Caco-2 (cell line): ENCODE measurements around the gene NCLN. TPM values are rescaled to one million over a fixed set of nuclear protein-coding genes. Genes with fewer than 3 reads are reported as not detected.

Experiments
- BruUV-seq: library from RNA; stranded (reverse); fragments of 400-500 nt; replicated peaks from 2 replicates; lab custom pipeline; 2021; lab: Mats Ljungman, UMichigan
- CTCF ChIA-PET: fragments of 300-600 bp; sonication (Branson Sonifier 250); formaldehyde crosslinking; loops from one replicate; lab custom pipeline; 2022; ENCODE audit warnings: antibody characterized with exemption; lab: Charles Lee
- POLR2A ChIA-PET: fragments of 300-600 bp; sonication (Branson Sonifier 250); formaldehyde crosslinking; loops from one replicate; lab custom pipeline; 2022; ENCODE audit warnings: antibody characterized with exemption; lab: Charles Lee
- DNase-seq, 2 experiments: peaks; one replicate each; pipeline versions ENCODE4 v3.0.0 to v3.0.0-alpha.2; 2020 to 2022
- H3K27me3 ChIP-seq: replicated peaks from 2 replicates; pipeline ENCODE4 v1.6.0; 2011; ENCODE audit warnings: low read length; ENCODE audit not compliant: control insufficient read depth, insufficient read depth
- H3K36me3 ChIP-seq: 2 replicates; pipeline ENCODE4 v1.5.1; 2011; ENCODE audit warnings: low read length; ENCODE audit not compliant: control insufficient read depth, insufficient read depth
- H3K4me1 ChIP-seq: fragments of 250-450 bp; sonication (Bioruptor Pico); 2 replicates; pipeline ENCODE4 v1.5.1; 2020; ENCODE audit warnings: mild to moderate bottlenecking
- H3K4me3 ChIP-seq: 2 replicates; pipeline ENCODE4 v1.5.1; 2011; ENCODE audit warnings: low read depth, mild to moderate bottlenecking, control low read depth, low read length
- H3K9me3 ChIP-seq: fragments of 250-450 bp; sonication (Bioruptor Pico); 2 replicates; pipeline ENCODE4 v1.5.1; 2020; ENCODE audit warnings: mild to moderate bottlenecking, moderate library complexity
- H3K27ac Mint-ChIP-seq: one replicate; pipeline ENCODE4 v1.8.0; 2022; ENCODE audit warnings: mixed read lengths; ENCODE audit not compliant: unreplicated experiment
- H3K27me3 Mint-ChIP-seq: one replicate; pipeline ENCODE4 v1.8.0; 2022; ENCODE audit warnings: mixed read lengths; ENCODE audit not compliant: insufficient read depth, unreplicated experiment
- H3K36me3 Mint-ChIP-seq: one replicate; pipeline ENCODE4 v1.8.0; 2022; ENCODE audit warnings: mild to moderate bottlenecking, mixed read lengths; ENCODE audit not compliant: insufficient read depth, unreplicated experiment
- H3K4me1 Mint-ChIP-seq: one replicate; pipeline ENCODE4 v1.8.0; 2022; ENCODE audit warnings: low read depth, mixed read lengths; ENCODE audit not compliant: unreplicated experiment
- H3K4me3 Mint-ChIP-seq: one replicate; pipeline ENCODE4 v1.8.0; 2022; ENCODE audit warnings: mild to moderate bottlenecking, moderate library complexity, mixed read lengths; ENCODE audit not compliant: unreplicated experiment
- H3K9me3 Mint-ChIP-seq: one replicate; pipeline ENCODE4 v1.8.0; 2022; ENCODE audit warnings: mixed read lengths; ENCODE audit not compliant: unreplicated experiment
- intact Hi-C: fragments of 100-400 bp; cut with micrococcal nuclease; formaldehyde crosslinking; loops from one replicate; pipeline ENCODE4 v1.10.0; 2022; ENCODE audit not compliant: unreplicated experiment
- total RNA-seq: library from RNA; stranded (reverse); gene quantifications from 2 replicates; pipeline ENCODE4 v1.2.3, GENCODE V29; 2022
- TF ChIP-seq, protein P1 (sequence below), 2 experiments: fragments of 200-600 bp in 1 of 2; IDR thresholded peaks; 1 replicate in 1 of 2; 2 replicates in 1 of 2; pipeline versions ENCODE4 v1.5.1 to v1.8.0; 2011 to 2022; ENCODE audit warnings: antibody characterized with exemption in 1 of 2, control low read depth in 1 of 2, inconsistent platforms in 1 of 2, low read depth in 1 of 2, low read length in 1 of 2, mild to moderate bottlenecking in 1 of 2, moderate library complexity in 1 of 2; ENCODE audit not compliant: insufficient read depth in 1 of 2, severe bottlenecking in 1 of 2, unreplicated experiment in 1 of 2

The NCLN gene
- total RNA-seq, 1 experiment from 2014 or later, result 87.3 TPM

DNA sequence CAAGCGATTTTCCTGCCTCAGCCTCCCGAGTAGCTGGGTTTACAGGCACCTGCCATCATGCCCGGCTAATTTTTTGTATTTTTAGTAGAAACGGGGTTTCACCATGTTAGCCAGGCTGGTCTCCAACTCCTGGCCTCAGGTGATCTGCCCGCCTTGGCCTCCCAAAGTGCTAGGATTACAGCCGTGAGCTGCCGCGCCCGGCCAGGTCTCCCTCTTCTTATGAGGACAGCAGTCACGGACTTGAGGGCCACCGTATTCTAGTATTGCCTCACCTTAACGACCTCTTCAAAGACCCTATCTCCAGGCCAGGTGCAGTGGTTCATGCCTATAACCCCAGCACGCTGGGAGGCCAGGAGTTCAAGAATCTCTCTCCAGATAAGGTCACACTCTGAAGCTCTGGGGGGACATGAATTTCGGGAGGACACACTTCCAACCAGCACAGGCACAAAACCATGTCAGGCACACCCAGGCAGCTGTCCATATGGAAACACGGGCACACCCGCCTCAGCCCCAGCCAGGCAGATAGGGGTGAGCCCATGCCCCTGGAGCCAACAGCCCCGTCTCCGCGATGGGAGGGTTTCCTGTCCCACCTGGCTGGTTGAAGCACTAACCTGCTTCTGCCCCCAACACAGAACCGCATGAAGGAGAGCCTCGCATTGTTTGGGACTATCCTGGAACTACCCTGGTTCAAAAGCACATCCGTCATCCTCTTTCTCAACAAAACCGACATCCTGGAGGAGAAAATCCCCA lies 28.5 kb upstream of the NCLN start:
- Mint-ChIP-seq H3K27me3 (no peaks in the 10 kb centered on the region), H3K4me3 (no peak overlapping the region), H3K9me3 (peaks cover 9% of the 10 kb centered on the region), H3K4me1 (no peaks in the 10 kb centered on the region), H3K36me3 (no peaks in the 10 kb centered on the region), H3K27ac (no peak overlapping the region)
- ChIA-PET CTCF (no interaction called here), POLR2A (no interaction called here)
- H3K4me3 ChIP-seq, result no peak overlapping the region
- DNase-seq, result no peak
- TF ChIP-seq, protein P1, sequence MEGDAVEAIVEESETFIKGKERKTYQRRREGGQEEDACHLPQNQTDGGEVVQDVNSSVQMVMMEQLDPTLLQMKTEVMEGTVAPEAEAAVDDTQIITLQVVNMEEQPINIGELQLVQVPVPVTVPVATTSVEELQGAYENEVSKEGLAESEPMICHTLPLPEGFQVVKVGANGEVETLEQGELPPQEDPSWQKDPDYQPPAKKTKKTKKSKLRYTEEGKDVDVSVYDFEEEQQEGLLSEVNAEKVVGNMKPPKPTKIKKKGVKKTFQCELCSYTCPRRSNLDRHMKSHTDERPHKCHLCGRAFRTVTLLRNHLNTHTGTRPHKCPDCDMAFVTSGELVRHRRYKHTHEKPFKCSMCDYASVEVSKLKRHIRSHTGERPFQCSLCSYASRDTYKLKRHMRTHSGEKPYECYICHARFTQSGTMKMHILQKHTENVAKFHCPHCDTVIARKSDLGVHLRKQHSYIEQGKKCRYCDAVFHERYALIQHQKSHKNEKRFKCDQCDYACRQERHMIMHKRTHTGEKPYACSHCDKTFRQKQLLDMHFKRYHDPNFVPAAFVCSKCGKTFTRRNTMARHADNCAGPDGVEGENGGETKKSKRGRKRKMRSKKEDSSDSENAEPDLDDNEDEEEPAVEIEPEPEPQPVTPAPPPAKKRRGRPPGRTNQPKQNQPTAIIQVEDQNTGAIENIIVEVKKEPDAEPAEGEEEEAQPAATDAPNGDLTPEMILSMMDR (IDR thresholded peaks at IDR 0.05; ENCODE audit: insufficient read depth in 1 of 2, low read depth in 1 of 2, low read length in 1 of 2, severe bottlenecking in 1 of 2, unreplicated experiment in 1 of 2), result no peak
- H3K27me3 ChIP-seq, result no peaks in the 10 kb centered on the region
- intact Hi-C loops, result no loop called here
- BruUV-seq, result no TSS peak
- no peaks in the 10 kb centered on the region for H3K36me3 ChIP-seq
- H3K9me3 ChIP-seq, result no peaks in the 10 kb centered on the region
- no peaks in the 10 kb centered on the region for H3K4me1 ChIP-seq

DNA sequence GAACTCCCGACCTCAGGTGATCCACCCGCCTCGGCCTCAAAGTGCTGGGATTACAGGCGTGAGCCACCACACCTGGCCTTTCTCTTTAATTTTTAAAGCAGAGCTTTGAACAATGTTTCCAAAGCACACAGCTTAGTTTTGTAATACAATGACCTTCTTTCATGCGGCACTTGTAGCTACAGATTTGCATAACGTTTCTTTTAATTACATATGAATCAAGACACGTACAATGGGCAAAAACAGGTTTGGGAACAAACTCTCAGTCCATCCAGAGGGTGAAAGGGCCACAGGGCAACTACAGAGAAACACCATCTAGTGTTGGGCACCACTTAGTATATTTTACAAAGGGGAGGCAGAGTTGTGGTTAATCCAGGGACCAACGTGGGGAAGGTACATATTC lies 26.2 kb upstream of the NCLN start:
- Mint-ChIP-seq H3K27me3 (no peaks in the 10 kb centered on the region), H3K4me1 (no peaks in the 10 kb centered on the region), H3K4me3 (no peak overlapping the region), H3K9me3 (peaks cover 9% of the 10 kb centered on the region), H3K36me3 (no peaks in the 10 kb centered on the region), H3K27ac (no peak overlapping the region)
- ChIA-PET POLR2A (no interaction called here), CTCF (interaction anchor here (0.6 kb wide), 1 partner anchor 198 kb away, joined by 3 read pairs; no protein-coding TSS in a partner anchor)
- no peak overlapping the region for H3K4me3 ChIP-seq
- BruUV-seq, result no TSS peak
- intact Hi-C loops, result no loop called here
- TF ChIP-seq, protein P1 (IDR thresholded peaks at IDR 0.05; ENCODE audit: insufficient read depth in 1 of 2, low read depth in 1 of 2, low read length in 1 of 2, severe bottlenecking in 1 of 2, unreplicated experiment in 1 of 2), result no peak
- no peaks in the 10 kb centered on the region for H3K9me3 ChIP-seq
- no peaks in the 10 kb centered on the region for H3K4me1 ChIP-seq
- H3K27me3 ChIP-seq, result no peaks in the 10 kb centered on the region
- DNase-seq, result no peak
- no peaks in the 10 kb centered on the region for H3K36me3 ChIP-seq

DNA sequence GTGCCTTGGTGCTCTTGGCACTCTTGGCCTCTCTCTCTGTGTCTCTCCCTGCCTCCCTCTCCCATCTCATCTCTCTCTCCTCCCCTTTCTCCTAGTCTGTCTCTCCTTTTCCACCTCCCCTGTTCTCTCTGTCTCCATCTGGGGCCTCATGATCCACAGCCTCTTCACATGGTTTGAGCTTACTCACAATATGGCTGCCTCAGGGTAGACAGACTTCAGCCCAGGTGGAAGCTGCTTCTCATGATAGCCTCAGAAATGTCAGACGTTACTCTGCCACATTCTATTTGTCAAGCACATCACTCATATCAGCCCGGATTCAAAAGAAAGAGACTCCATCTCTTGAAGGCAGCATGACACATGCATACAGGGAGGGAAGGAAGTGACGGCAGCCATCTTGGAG lies 25.5 kb upstream of the NCLN start:
- H3K27ac Mint-ChIP-seq, result no peak overlapping the region
- no peaks in the 10 kb centered on the region for H3K27me3 ChIP-seq
- no peaks in the 10 kb centered on the region for H3K36me3 Mint-ChIP-seq
- no peaks in the 10 kb centered on the region for H3K4me1 ChIP-seq
- no peaks in the 10 kb centered on the region for H3K9me3 ChIP-seq
- DNase-seq, result no peak
- TF ChIP-seq, protein P1 (IDR thresholded peaks at IDR 0.05; ENCODE audit: insufficient read depth in 1 of 2, low read depth in 1 of 2, low read length in 1 of 2, severe bottlenecking in 1 of 2, unreplicated experiment in 1 of 2), result no peak
- no peak overlapping the region for H3K4me3 Mint-ChIP-seq
- BruUV-seq, result no TSS peak
- H3K36me3 ChIP-seq, result no peaks in the 10 kb centered on the region
- H3K27me3 Mint-ChIP-seq, result no peaks in the 10 kb centered on the region
- intact Hi-C loops, result no loop called here
- CTCF ChIA-PET, result interaction anchor here (1.0 kb wide), 1 partner anchor 31 kb away, joined by 4 read pairs; no protein-coding TSS in a partner anchor
- H3K9me3 Mint-ChIP-seq, result peaks cover 9% of the 10 kb centered on the region
- no peaks in the 10 kb centered on the region for H3K4me1 Mint-ChIP-seq
- H3K4me3 ChIP-seq, result no peak overlapping the region
- POLR2A ChIA-PET, result no interaction called here
